Mesenteric fat pad (tissue), 1 donor: Measurements from ENCODE around the gene NDP. TPM values are rescaled to one million over a fixed set of nuclear protein-coding genes. Genes with fewer than 3 reads are reported as not detected.

Source experiments
- DNase-seq: peaks from one replicate; pipeline ENCODE4 v3.0.0-alpha.2; 2020; ENCODE audit warnings: low spot score
- long read RNA-seq: library from polyadenylated mRNA; unstranded; transcript quantifications from one replicate; pipeline ENCODE4 v2.0.0, GENCODE V29; 2020
- total RNA-seq: library from RNA; stranded (reverse); fragmentation: NEBNext Ultra II Directional; extraction: Animal tissue kit (Norgen Biotek cat#: 25700); gene quantifications from one replicate; pipeline ENCODE4 v1.2.1, GENCODE V29; 2021
- donor health status: DM: yes; HTN: yes; CAD: no.

The NDP gene
- not detected for total RNA-seq
- long read RNA-seq: 0 reads

GRCh38 chrX:43973249-43974099 is at the start of gene NDP:
Gene NDP (minus strand): TSS chrX:43973390. CDS start chrX:43958645, 14,745 bp downstream.
- DNase-seq: no peak

- no peak for DNase-seq
Measured at GRCh38 chrX:44022964-44023363, 49.8 kb upstream of the NDP start.

GRCh38 chrX:44020693-44021092 is 47.5 kb upstream of the NDP start:
- DNase-seq: no peak

GRCh38 chrX:44019911-44020310 is 46.7 kb upstream of the NDP start:
- DNase-seq: no peak

- DNase-seq: no peak
Measured at GRCh38 chrX:44017676-44018075, 44.5 kb upstream of the NDP start.

GRCh38 chrX:44016906-44017305 is 43.7 kb upstream of the NDP start:
- DNase-seq: no peak

- DNase-seq: no peak
Measured at GRCh38 chrX:44012484-44013096, 39.4 kb upstream of the NDP start.

- no peak for DNase-seq
Measured at GRCh38 chrX:44011506-44011905, 38.3 kb upstream of the NDP start.

- DNase-seq: no peak
Measured at GRCh38 chrX:44010626-44011025, 37.4 kb upstream of the NDP start.

- DNase-seq: no peak
Measured at GRCh38 chrX:44006081-44006480, 32.9 kb upstream of the NDP start.

- DNase-seq: no peak
Measured at GRCh38 chrX:44003975-44004374, 30.8 kb upstream of the NDP start.

GRCh38 chrX:44002567-44002966 is 29.4 kb upstream of the NDP start:
- no peak for DNase-seq

- DNase-seq: no peak
Measured at GRCh38 chrX:43998374-43998773, 25.2 kb upstream of the NDP start.

GRCh38 chrX:43996491-43996890 is 23.3 kb upstream of the NDP start:
- DNase-seq: no peak

- DNase-seq: no peak
Measured at GRCh38 chrX:43986083-43986482, 12.9 kb upstream of the NDP start.

- no peak for DNase-seq
Measured at GRCh38 chrX:43985511-43985910, 12.3 kb upstream of the NDP start.

- DNase-seq: no peak
Measured at GRCh38 chrX:43978226-43978625, 5.0 kb upstream of the NDP start.

GRCh38 chrX:43976205-43976604 is 3.0 kb upstream of the NDP start:
- no peak for DNase-seq

- DNase-seq: no peak
Measured at GRCh38 chrX:43975796-43976195, 2.6 kb upstream of the NDP start.

GRCh38 chrX:43974741-43975465 is 1.7 kb upstream of the NDP start:
- DNase-seq: no peak

GRCh38 chrX:43974100-43974475 is 898 bp upstream of the NDP start:
- DNase-seq: no peak
